Large intestine (tissue), 12 donors: Measurements from ENCODE around the gene HSPA5. TPM values are rescaled to one million over a fixed set of nuclear protein-coding genes. Genes with fewer than 3 reads are reported as not detected.
"Not testable (repeated sequence)": the region's sequence is repeated elsewhere in the genome, so short reads cannot be mapped to it uniquely, and the experiment has no call there.

Experiments
- DNase-seq, 2 donors: peaks; one replicate each; pipeline versions ENCODE4 v3.0.0 to v3.0.0-alpha.2; 2013
- H3K27ac ChIP-seq: one replicate; pipeline ENCODE4 v1.5.1; 2013; ENCODE audit warnings: low read length
- H3K27me3 ChIP-seq: 2 replicates; pipeline ENCODE4 v1.6.1; 2013; ENCODE audit warnings: low read length; ENCODE audit not compliant: control insufficient read depth, insufficient read depth
- H3K36me3 ChIP-seq: 2 replicates; pipeline ENCODE4 v1.6.1; 2013; ENCODE audit warnings: low read length; ENCODE audit not compliant: control insufficient read depth, insufficient read depth
- H3K4me1 ChIP-seq: one replicate; pipeline ENCODE4 v1.6.1; 2013; ENCODE audit warnings: low read length; ENCODE audit not compliant: control insufficient read depth, insufficient read depth
- H3K4me3 ChIP-seq: one replicate; pipeline ENCODE4 v1.5.1; 2013; ENCODE audit warnings: low read length
- H3K9me3 ChIP-seq: one replicate; pipeline ENCODE4 v1.6.1; 2013; ENCODE audit warnings: mild to moderate bottlenecking, low read depth, low read length, moderate library complexity; ENCODE audit not compliant: control insufficient read depth
- WGBS: methylation state at CpG from one replicate; pipeline ENCODE4 v1.1.5; 2013; ENCODE audit warnings: low lambda C conversion rate; ENCODE audit not compliant: insufficient coverage; 5-methylcytosine and 5-hydroxymethylcytosine counted together
- long read RNA-seq, 11 donors: transcript quantifications; one replicate each; lab custom pipeline, GENCODE V29; 2026
- polyA plus RNA-seq: library from polyadenylated mRNA; unstranded; fragments of 120-200 nt; gene quantifications from one replicate; pipeline ENCODE4 v1.2.1, GENCODE V29; 2013

HSPA5 gene
- polyA plus RNA-seq = 314 TPM
- long read RNA-seq, donor 1, transcript HSPA5-201 (8 exons, 3,908 nt) = major isoform, 150 of 244 reads
- long read RNA-seq, donor 1, partial matches to known transcripts = 94 of 244 reads
- long read RNA-seq, donor 1, other reads (novel, unspliced or antisense) = 0 of 244 reads
- long read RNA-seq, donor 2, transcript HSPA5-201 (8 exons, 3,908 nt) = major isoform, 221 of 374 reads
- long read RNA-seq, donor 2, partial matches to known transcripts = 153 of 374 reads
- long read RNA-seq, donor 2, other reads (novel, unspliced or antisense) = 0 of 374 reads
- long read RNA-seq, donor 3 = 0 reads
- long read RNA-seq, donor 4, transcript HSPA5-201 (8 exons, 3,908 nt) = major isoform, 11 of 33 reads
- long read RNA-seq, donor 4, partial matches to known transcripts = 22 of 33 reads
- long read RNA-seq, donor 4, other reads (novel, unspliced or antisense) = 0 of 33 reads
- long read RNA-seq, donor 5, transcript HSPA5-201 (8 exons, 3,908 nt) = major isoform, 89 of 141 reads
- long read RNA-seq, donor 5, partial matches to known transcripts = 52 of 141 reads
- long read RNA-seq, donor 5, other reads (novel, unspliced or antisense) = 0 of 141 reads
- long read RNA-seq, donor 6, transcript HSPA5-201 (8 exons, 3,908 nt) = major isoform, 181 of 321 reads
- long read RNA-seq, donor 6, partial matches to known transcripts = 140 of 321 reads
- long read RNA-seq, donor 6, other reads (novel, unspliced or antisense) = 0 of 321 reads
- long read RNA-seq, donor 7, transcript HSPA5-201 (8 exons, 3,908 nt) = major isoform, 44 of 96 reads
- long read RNA-seq, donor 7, partial matches to known transcripts = 52 of 96 reads
- long read RNA-seq, donor 7, other reads (novel, unspliced or antisense) = 0 of 96 reads
- long read RNA-seq, donor 8, transcript HSPA5-201 (8 exons, 3,908 nt) = major isoform, 162 of 943 reads
- long read RNA-seq, donor 8, partial matches to known transcripts = 781 of 943 reads
- long read RNA-seq, donor 8, other reads (novel, unspliced or antisense) = 0 of 943 reads
- long read RNA-seq, donor 9, transcript HSPA5-201 (8 exons, 3,908 nt) = major isoform, 202 of 399 reads
- long read RNA-seq, donor 9, partial matches to known transcripts = 197 of 399 reads
- long read RNA-seq, donor 9, other reads (novel, unspliced or antisense) = 0 of 399 reads
- long read RNA-seq, donor 10, transcript HSPA5-201 (8 exons, 3,908 nt) = major isoform, 318 of 492 reads
- long read RNA-seq, donor 10, partial matches to known transcripts = 174 of 492 reads
- long read RNA-seq, donor 10, other reads (novel, unspliced or antisense) = 0 of 492 reads
- long read RNA-seq, donor 11, transcript HSPA5-201 (8 exons, 3,908 nt) = major isoform, 137 of 219 reads
- long read RNA-seq, donor 11, partial matches to known transcripts = 82 of 219 reads
- long read RNA-seq, donor 11, other reads (novel, unspliced or antisense) = 0 of 219 reads

DNA sequence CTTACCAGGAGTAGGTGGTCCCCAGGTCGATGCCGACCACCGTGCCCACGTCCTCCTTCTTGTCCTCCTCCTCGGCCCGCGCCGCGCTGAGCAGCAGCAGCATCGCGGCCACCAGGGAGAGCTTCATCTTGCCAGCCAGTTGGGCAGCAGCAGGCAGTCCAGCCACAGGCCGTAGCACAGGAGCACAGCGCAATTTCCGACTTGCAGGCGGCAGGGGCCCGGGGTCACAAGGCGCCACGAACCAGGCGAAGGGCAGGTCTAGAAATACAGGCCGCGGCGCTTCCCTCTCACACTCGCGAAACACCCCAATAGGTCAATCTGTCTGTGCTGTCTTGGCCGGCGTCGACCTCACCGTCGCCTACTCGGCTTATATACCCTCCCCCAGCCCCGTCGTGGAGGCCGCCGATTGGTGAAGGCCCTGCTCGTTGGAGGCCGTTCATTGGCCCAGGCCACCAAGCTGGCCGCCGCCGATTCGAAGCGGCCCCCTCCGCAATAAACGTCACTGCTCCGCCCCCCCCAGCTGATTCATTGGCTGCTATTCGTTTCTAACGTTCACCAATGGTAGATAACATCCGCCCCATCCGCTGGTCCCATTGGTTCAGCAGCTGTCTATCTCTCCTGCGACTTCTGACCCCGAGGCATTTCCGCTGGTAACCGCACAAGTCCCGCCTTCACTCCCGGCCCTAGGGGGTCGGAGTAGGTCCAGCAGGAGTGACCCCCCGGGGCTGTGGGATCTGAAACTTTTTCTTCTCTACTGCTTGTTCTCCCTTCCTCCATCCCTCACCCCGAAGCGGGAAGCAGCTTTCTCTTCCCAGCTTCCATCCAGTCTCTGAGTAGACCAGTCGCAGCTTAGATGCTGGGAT, at the start of gene HSPA5:
Gene HSPA5, minus strand, starts transcription at position 344 of the 863 bp plus-strand sequence. Its CDS starts 217 bp downstream, at position 127.
- H3K4me1 ChIP-seq = peaks cover 13% of the 10 kb centered on the region

DNA sequence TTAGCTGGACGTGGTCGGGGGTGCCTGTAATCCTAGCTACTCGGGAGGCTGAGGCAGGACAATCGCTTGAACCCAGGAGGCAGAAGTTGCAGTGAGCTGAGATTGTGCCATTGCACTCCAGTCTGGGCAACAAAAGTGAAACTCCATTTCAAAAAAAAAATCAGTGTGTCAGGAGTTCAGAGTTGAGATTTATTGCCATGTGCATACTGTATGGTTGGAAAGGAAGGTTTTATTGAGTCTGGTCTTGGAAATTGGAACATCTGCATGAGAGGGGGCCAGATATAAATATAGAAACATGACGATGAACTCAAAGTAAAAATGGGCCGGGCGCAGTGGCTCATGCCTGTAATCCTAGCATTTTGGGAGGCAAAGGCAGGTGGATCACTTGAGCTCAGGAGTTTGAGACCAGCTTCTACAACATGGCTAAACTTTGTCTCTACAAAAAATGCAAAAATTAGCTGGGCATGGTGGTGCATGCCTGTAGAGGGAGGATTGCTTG, 45.8 kb upstream of the HSPA5 start:
- DNase-seq = peak in 1 of 2 donors; percentile 39
- H3K9me3 ChIP-seq, H3K27me3 ChIP-seq, H3K27ac ChIP-seq, H3K4me1 ChIP-seq, H3K4me3 ChIP-seq, H3K36me3 ChIP-seq: not testable (repeated sequence)
- no CpG with 5 or more reads among the region's 7 CpGs for WGBS

More for the DNA sequence above, at the start of gene HSPA5:
- WGBS = 0% methylated on average over 1 of the region's 59 CpGs
- Histone ChIP-seq H3K27ac (peak within 1 kb of the TSS; percentile 84), H3K27me3 (no peaks in the 10 kb centered on the region), H3K9me3 (no peaks in the 10 kb centered on the region), H3K36me3 (peaks cover 32% of the 10 kb centered on the region), H3K4me3 (peak within 1 kb of the TSS; percentile 90)
- DNase-seq = peak; percentile 99 to 100

DNA sequence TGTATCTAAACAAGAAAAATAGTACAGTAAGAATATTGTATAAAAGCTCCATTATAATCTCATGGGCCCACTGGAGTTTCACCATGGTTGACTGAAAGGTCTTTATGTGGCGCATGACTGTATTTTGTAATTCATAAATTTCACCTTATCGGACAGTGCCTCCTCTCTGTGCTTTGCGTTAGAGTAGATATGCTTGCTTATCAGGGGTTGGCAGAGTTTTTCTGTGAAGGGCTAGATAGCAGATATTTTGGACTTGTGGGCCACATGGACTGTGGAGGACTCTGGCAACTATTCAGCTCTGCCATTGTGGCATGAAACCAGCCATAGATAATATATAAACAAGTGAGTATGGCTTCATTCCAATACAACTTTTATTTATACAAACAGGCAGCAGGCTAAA, 43.7 kb upstream of the HSPA5 start:
- Histone ChIP-seq H3K4me1 (peaks cover 3% of the 10 kb centered on the region), H3K36me3 (peaks cover 5% of the 10 kb centered on the region)
- WGBS = no CpG with 5 or more reads among the region's 3 CpGs

DNA sequence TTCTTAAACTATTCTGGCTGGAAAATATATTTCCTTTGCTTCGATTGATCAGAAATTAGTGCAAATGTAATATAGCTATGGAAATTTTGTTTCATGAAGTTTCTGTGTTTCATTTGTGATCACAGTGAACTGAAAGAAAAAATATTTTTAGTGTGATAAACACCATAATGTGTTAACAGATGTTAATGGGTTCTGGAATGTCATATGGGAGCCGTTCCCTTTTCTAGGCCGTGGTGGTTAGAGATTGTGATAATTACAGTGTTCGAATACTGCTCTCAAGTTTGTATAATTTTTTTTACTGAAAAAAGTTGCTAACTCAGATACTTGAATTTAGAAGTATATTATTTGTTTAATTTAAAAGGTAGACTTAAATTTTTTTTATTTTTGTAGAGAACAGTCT, 39.8 kb upstream of the HSPA5 start:
- Histone ChIP-seq H3K4me1 (no peaks in the 10 kb centered on the region), H3K27ac (no peak overlapping the region), H3K36me3 (peaks cover 2% of the 10 kb centered on the region), H3K9me3 (no peaks in the 10 kb centered on the region), H3K4me3 (no peak overlapping the region), H3K27me3 (no peaks in the 10 kb centered on the region)
- DNase-seq = no peak
- WGBS = 100% methylated on average over 1 of the region's 4 CpGs

More for the DNA sequence above, 43.7 kb upstream of the HSPA5 start:
- H3K27ac ChIP-seq = no peak overlapping the region
- DNase-seq = no peak
- H3K4me3 ChIP-seq = no peak overlapping the region
- H3K9me3 ChIP-seq = no peaks in the 10 kb centered on the region
- no peaks in the 10 kb centered on the region for H3K27me3 ChIP-seq

DNA sequence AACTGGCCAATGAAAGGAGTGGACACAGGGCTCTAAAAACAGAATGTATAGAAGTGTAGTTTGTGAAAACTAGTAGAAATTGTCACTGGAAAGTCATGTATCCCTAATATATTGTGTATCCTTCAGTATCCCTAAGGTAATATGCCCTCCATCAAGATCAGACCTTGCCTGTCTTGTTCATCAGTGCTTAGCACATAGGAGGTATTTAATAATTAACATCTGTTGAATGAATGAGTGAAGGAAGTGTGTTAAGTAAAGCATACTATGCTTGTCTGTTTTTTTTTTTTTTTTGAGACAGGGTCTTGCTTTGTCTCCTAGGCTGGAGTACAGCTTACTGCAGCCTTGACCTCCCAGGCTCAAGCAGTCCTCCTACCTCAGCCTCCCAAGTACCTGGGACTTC, 36.3 kb upstream of the HSPA5 start:
- peaks cover 2% of the 10 kb centered on the region for H3K36me3 ChIP-seq
- H3K27me3 ChIP-seq = no peaks in the 10 kb centered on the region
- peaks cover under 1% of the 10 kb centered on the region for H3K4me1 ChIP-seq
- no peak overlapping the region for H3K27ac ChIP-seq
- DNase-seq = no peak
- no peak overlapping the region for H3K4me3 ChIP-seq
- H3K9me3 ChIP-seq = no peaks in the 10 kb centered on the region

DNA sequence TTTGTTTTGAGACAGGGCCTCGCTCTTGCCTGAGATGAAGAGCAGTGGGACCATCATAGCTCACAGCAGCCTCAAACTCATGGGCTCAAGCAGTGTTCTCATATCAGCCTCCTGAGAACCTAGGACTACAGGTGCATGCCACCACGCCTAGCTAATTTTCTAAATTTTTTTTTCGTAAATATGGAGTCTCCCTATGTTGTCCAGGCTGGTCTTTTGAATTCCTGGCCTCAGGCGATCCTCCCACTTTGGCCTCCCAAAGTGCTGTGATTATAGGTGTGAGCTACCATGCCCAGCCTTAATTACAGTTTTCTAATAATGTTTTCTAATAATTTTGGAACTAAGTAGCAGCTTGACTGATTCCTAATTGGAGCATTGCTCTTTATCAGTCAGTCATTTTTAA, 35.6 kb upstream of the HSPA5 start:
- Histone ChIP-seq H3K27ac (no peak overlapping the region), H3K36me3 (peaks cover 2% of the 10 kb centered on the region), H3K27me3 (no peaks in the 10 kb centered on the region), H3K4me1 (peaks cover 7% of the 10 kb centered on the region), H3K4me3 (no peak overlapping the region), H3K9me3 (no peaks in the 10 kb centered on the region)
- DNase-seq = no peak
- no CpG with 5 or more reads among the region's 4 CpGs for WGBS

DNA sequence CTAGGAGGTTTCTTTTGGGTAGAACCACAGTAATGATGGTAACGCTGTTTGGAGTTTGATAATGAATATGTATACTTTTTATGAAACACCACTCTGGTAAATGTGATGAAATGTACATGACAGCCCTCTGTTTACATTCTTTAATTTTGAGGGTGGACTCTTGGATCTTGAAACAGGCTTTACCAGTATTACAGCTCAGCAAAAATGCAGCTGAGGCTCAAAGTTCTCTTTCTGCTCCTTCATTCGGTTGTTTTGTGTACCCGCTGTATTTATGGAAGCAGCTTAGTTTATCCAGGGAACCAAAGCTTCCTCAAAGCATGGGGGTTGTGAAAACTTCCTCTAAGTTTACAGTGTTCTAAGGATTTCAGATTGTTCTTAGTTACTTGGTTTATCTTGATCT, 31.6 kb upstream of the HSPA5 start:
- 20% methylated on average over 1 of the region's 3 CpGs for WGBS
- Histone ChIP-seq H3K9me3 (no peaks in the 10 kb centered on the region), H3K27ac (peak overlapping the region; percentile 9), H3K4me1 (peaks cover 7% of the 10 kb centered on the region), H3K4me3 (no peak overlapping the region), H3K36me3 (peaks cover 2% of the 10 kb centered on the region), H3K27me3 (no peaks in the 10 kb centered on the region)
- DNase-seq = peak; percentile 70 to 88

DNA sequence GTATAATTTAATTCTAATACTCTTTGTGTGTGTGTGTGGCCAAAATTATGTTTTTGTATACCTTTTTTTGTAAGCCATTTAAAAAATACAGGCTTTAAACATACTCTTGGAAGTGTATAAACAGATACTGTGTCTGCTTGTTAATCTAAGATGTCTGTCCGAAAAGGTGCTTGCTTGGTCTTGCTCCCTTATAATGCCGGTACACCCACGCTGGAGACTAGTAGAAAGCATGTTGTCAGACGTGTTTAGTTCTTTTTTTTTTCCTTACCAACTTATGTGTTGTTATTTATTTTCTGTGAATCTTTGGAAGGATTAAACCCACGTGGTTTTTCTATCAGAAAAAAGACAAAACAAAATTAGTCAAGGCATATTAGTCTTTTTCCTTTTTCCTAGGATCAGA, 29.9 kb upstream of the HSPA5 start:
- no peaks in the 10 kb centered on the region for H3K9me3 ChIP-seq
- no peak for DNase-seq
- 93% methylated on average over 3 of the region's 5 CpGs for WGBS
- H3K4me3 ChIP-seq = no peak overlapping the region
- H3K27me3 ChIP-seq = no peaks in the 10 kb centered on the region
- H3K36me3 ChIP-seq = peaks cover 2% of the 10 kb centered on the region
- peaks cover 7% of the 10 kb centered on the region for H3K4me1 ChIP-seq
- no peak overlapping the region for H3K27ac ChIP-seq

DNA sequence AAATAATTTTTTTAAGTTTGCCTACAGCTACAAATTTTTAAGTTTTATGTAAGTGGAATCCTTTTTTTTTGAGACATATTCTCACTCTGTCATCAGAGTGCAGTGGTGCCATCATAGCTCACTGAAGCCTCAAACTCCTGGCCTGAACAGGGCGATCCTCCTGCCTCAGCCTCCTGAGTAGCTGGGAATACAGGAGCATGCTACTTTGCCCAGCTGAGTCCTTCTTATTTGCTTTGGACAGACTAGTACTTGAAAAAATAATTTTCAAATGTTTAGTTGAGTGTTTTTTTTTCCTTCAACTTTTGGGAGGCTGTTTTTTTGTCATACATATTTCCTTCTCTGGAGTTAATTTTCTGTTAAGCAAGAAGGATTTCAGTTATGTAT, 27.9 kb upstream of the HSPA5 start:
- no peak overlapping the region for H3K4me3 ChIP-seq
- H3K36me3 ChIP-seq = peaks cover 4% of the 10 kb centered on the region
- no peak for DNase-seq
- H3K4me1 ChIP-seq = peaks cover 7% of the 10 kb centered on the region
- WGBS = no CpG with 5 or more reads among the region's 1 CpG
- no peak overlapping the region for H3K27ac ChIP-seq
- no peaks in the 10 kb centered on the region for H3K9me3 ChIP-seq
- H3K27me3 ChIP-seq = no peaks in the 10 kb centered on the region
